ENCODE data around the gene FAM227B. TPM values are rescaled to one million over a fixed set of nuclear protein-coding genes. Genes with fewer than 3 reads are reported as not detected.
A peak's percentile ranks its signal among the peaks of the same experiment; 100 is the strongest.

FAM227B gene
- total and polyA plus RNA-seq, 2 of the 13 experiments (the other 11 are each of a cell fraction or from before 2014, with no cell fraction given): 1.9 to 2.6 TPM

DNA sequence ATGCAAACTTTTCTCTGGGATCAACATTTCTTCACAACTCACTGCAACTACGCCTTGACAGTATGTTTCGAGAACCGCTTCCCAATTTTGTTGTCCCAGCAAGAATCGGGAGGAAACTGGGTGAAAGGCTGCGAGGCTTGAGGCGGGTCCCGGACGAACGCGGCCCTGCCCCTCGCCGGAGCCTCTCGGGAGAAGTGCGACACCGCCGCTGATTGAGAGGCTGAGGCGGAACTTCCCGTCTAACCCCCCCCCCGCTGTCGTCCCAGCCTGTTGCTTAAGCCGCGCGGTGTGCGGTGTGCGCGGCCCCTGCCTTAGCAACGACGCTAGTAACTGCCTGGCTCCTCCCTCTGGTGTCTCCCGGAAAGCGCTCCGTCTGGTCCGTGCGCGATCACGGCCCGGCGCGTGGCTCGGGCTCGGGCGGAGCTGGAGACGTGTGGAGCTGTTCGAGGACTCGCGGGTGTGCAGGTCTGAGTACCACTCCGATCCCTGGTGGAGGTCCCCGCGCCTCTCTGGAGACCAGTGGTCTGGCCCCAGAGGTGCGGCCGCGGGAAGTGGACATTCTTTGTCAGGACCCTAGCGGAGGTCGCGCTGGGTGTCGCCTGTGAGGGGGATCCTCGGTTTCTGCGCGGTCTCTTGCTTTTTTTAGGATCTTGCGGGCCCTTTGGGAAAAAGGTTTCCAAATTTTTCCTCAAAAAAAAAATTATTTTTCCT, at the start of gene FAM227B, which contains the start of gene DTWD1 (continued):
- TF ChIP-seq ZNF17 (CRISPR knock-in tag; IDR thresholded peaks at IDR 0.05) (no peak), POLR2A (IDR thresholded peaks at IDR 0.05; ENCODE audit: insufficient read depth in 1 of 2, low read depth in 2 of 2, low read length in 2 of 2) (peak; percentile 87 to 89), ARNT2 (CRISPR knock-in tag; IDR thresholded peaks at IDR 0.05; ENCODE audit: low read depth) (peak; percentile 96), ZNF160 (CRISPR knock-in tag; IDR thresholded peaks at IDR 0.05) (peak; percentile 97), MEIS1 (CRISPR knock-in tag; IDR thresholded peaks at IDR 0.05; ENCODE audit: borderline replicate concordance) (peak; percentile 73; the same call in 1 of the 2 replicates), MED1 (CRISPR knock-in tag; IDR thresholded peaks at IDR 0.05) (peak; percentile 86), ZNF839 (CRISPR knock-in tag; IDR thresholded peaks at IDR 0.05; ENCODE audit: borderline replicate concordance) (peak; percentile 80; the same call in 1 of the 2 replicates), ZNF383 (CRISPR knock-in tag; IDR thresholded peaks at IDR 0.05; ENCODE audit: borderline replicate concordance) (no peak), RBAK (CRISPR knock-in tag; IDR thresholded peaks at IDR 0.05) (peak; percentile 81), ZNF674 (CRISPR knock-in tag; IDR thresholded peaks at IDR 0.05; ENCODE audit: low read depth) (peak; percentile 21; the same call in 1 of the 2 replicates), TMF1 (CRISPR knock-in tag; IDR thresholded peaks at IDR 0.05; ENCODE audit: low read depth) (peak; percentile 88; the same call in 1 of the 2 replicates), ZFP62 (CRISPR knock-in tag; IDR thresholded peaks at IDR 0.05) (no peak)
- TF ChIP-seq, protein P1, sequence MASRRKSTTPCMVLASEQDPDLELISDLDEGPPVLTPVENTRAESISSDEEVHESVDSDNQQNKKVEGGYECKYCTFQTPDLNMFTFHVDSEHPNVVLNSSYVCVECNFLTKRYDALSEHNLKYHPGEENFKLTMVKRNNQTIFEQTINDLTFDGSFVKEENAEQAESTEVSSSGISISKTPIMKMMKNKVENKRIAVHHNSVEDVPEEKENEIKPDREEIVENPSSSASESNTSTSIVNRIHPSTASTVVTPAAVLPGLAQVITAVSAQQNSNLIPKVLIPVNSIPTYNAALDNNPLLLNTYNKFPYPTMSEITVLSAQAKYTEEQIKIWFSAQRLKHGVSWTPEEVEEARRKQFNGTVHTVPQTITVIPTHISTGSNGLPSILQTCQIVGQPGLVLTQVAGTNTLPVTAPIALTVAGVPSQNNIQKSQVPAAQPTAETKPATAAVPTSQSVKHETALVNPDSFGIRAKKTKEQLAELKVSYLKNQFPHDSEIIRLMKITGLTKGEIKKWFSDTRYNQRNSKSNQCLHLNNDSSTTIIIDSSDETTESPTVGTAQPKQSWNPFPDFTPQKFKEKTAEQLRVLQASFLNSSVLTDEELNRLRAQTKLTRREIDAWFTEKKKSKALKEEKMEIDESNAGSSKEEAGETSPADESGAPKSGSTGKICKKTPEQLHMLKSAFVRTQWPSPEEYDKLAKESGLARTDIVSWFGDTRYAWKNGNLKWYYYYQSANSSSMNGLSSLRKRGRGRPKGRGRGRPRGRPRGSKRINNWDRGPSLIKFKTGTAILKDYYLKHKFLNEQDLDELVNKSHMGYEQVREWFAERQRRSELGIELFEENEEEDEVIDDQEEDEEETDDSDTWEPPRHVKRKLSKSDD (CRISPR knock-in tag; IDR thresholded peaks at IDR 0.05; ENCODE audit: low read depth): peak; percentile 88; the same call in 1 of the 2 replicates
- TF ChIP-seq, protein P2, sequence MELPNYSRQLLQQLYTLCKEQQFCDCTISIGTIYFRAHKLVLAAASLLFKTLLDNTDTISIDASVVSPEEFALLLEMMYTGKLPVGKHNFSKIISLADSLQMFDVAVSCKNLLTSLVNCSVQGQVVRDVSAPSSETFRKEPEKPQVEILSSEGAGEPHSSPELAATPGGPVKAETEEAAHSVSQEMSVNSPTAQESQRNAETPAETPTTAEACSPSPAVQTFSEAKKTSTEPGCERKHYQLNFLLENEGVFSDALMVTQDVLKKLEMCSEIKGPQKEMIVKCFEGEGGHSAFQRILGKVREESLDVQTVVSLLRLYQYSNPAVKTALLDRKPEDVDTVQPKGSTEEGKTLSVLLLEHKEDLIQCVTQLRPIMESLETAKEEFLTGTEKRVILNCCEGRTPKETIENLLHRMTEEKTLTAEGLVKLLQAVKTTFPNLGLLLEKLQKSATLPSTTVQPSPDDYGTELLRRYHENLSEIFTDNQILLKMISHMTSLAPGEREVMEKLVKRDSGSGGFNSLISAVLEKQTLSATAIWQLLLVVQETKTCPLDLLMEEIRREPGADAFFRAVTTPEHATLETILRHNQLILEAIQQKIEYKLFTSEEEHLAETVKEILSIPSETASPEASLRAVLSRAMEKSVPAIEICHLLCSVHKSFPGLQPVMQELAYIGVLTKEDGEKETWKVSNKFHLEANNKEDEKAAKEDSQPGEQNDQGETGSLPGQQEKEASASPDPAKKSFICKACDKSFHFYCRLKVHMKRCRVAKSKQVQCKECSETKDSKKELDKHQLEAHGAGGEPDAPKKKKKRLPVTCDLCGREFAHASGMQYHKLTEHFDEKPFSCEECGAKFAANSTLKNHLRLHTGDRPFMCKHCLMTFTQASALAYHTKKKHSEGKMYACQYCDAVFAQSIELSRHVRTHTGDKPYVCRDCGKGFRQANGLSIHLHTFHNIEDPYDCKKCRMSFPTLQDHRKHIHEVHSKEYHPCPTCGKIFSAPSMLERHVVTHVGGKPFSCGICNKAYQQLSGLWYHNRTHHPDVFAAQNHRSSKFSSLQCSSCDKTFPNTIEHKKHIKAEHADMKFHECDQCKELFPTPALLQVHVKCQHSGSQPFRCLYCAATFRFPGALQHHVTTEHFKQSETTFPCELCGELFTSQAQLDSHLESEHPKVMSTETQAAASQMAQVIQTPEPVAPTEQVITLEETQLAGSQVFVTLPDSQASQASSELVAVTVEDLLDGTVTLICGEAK (IDR thresholded peaks at IDR 0.05): peak; percentile 42
- TF ChIP-seq, protein P2 (CRISPR knock-in tag; IDR thresholded peaks at IDR 0.05): peak; percentile 95

All from HepG2 (cell line).